HG03139 (cell line): Measurements from ENCODE around the gene DNAJC1.
"Not testable (repeated sequence)": the region's sequence is repeated elsewhere in the genome, so short reads cannot be mapped to it uniquely, and the experiment has no call there.

Source experiments
- ATAC-seq: cut with Tn5 transposase; IDR thresholded peaks from one replicate; pipeline ENCODE4 v1.9.1; 2021; ENCODE audit not compliant: unreplicated experiment

The DNAJC1 gene

GRCh38 chr10:21733710-21734109, 269.8 kb downstream of the DNAJC1 start:
- ATAC-seq: no peak

- peak; percentile 80 for ATAC-seq
Observed at GRCh38 chr10:21732067-21732772, 271.3 kb downstream of the DNAJC1 start.

- ATAC-seq: no peak
Observed at GRCh38 chr10:21728618-21729017, 274.9 kb downstream of the DNAJC1 start.

GRCh38 chr10:21727452-21728168, 275.9 kb downstream of the DNAJC1 start:
- no peak for ATAC-seq

- ATAC-seq: no peak
Observed at GRCh38 chr10:21726601-21727225, 276.8 kb downstream of the DNAJC1 start.

GRCh38 chr10:21724687-21725367, 278.7 kb downstream of the DNAJC1 start:
- peak; percentile 90 for ATAC-seq

GRCh38 chr10:21724020-21724589, 279.4 kb downstream of the DNAJC1 start:
- no peak for ATAC-seq

- ATAC-seq: no peak
Observed at GRCh38 chr10:21722209-21722608, 281.3 kb downstream of the DNAJC1 start.

- no peak for ATAC-seq
Observed at GRCh38 chr10:21721000-21721665, 282.4 kb downstream of the DNAJC1 start.

GRCh38 chr10:21720090-21720489, 283.4 kb downstream of the DNAJC1 start:
- no peak for ATAC-seq

GRCh38 chr10:21719502-21719901, 284.0 kb downstream of the DNAJC1 start:
- no peak for ATAC-seq

- not testable (repeated sequence) for ATAC-seq
Observed at GRCh38 chr10:21717437-21718054, 286.0 kb downstream of the DNAJC1 start.

- no peak for ATAC-seq
Observed at GRCh38 chr10:21715531-21716195, 287.9 kb downstream of the DNAJC1 start.

GRCh38 chr10:21712975-21713374, 290.6 kb downstream of the DNAJC1 start:
- ATAC-seq: no peak

GRCh38 chr10:21707498-21707897, 296.0 kb downstream of the DNAJC1 start:
- ATAC-seq: no peak
